GM12875 (cell line): Measurements from ENCODE around the gene CH25H.
"Not testable (repeated sequence)": the region's sequence is repeated elsewhere in the genome, so short reads cannot be mapped to it uniquely, and the experiment has no call there.

Experiments
- H3K4me3 ChIP-seq: one replicate; pipeline ENCODE4 v1.5.1; 2011; ENCODE audit warnings: low read depth, low read length, control low read depth
- TF ChIP-seq, protein P1 (sequence below): IDR thresholded peaks from 2 replicates; pipeline ENCODE4 v1.5.1; 2011; ENCODE audit warnings: low read depth, mild to moderate bottlenecking, control low read depth, inconsistent platforms, low read length, moderate library complexity, borderline replicate concordance; ENCODE audit not compliant: insufficient read depth

Gene CH25H

DNA sequence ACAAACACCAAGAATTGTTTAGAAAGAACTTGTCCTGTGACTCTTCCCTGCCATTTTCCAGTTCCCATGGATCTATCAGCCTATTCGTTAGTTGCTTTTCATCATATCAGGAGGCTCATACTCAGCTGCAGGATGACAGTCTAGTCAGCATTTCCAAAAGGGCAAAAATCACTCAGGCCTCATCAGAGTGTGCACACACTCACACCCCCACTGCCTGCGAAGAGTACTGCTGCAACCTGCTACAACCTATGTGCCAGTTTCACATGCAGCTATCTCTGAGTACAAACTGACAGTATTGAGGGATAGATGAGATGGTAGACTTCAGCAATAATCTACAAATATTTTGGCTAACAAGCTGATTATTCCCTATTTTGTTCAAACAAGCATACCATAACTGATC is 24.2 kb downstream of the CH25H start:
- TF ChIP-seq, protein P1, sequence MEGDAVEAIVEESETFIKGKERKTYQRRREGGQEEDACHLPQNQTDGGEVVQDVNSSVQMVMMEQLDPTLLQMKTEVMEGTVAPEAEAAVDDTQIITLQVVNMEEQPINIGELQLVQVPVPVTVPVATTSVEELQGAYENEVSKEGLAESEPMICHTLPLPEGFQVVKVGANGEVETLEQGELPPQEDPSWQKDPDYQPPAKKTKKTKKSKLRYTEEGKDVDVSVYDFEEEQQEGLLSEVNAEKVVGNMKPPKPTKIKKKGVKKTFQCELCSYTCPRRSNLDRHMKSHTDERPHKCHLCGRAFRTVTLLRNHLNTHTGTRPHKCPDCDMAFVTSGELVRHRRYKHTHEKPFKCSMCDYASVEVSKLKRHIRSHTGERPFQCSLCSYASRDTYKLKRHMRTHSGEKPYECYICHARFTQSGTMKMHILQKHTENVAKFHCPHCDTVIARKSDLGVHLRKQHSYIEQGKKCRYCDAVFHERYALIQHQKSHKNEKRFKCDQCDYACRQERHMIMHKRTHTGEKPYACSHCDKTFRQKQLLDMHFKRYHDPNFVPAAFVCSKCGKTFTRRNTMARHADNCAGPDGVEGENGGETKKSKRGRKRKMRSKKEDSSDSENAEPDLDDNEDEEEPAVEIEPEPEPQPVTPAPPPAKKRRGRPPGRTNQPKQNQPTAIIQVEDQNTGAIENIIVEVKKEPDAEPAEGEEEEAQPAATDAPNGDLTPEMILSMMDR, result no peak

DNA sequence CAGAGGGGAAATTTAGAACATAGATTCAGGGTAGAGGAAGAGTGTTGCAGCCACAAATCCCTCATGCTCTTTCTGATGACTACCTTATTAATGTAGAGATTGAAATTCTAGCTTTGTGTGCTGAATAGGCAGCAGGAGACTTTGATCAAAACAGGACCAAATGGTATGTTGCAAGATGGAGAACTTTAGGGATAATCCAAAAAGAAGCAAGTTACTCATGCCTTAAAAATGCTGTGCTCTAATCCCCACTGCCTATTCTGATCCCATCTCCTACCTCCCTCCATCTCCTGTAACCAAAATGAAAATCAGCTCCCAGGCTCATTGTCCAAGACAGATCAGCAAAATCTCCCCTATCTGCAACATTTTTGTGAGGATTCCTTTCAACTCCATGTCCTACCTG is 31.3 kb downstream of the CH25H start:
- TF ChIP-seq, protein P1, result no peak
- H3K4me3 ChIP-seq, result no peak overlapping the region

More for the DNA sequence above, 24.2 kb downstream of the CH25H start:
- H3K4me3 ChIP-seq, result no peak overlapping the region

DNA sequence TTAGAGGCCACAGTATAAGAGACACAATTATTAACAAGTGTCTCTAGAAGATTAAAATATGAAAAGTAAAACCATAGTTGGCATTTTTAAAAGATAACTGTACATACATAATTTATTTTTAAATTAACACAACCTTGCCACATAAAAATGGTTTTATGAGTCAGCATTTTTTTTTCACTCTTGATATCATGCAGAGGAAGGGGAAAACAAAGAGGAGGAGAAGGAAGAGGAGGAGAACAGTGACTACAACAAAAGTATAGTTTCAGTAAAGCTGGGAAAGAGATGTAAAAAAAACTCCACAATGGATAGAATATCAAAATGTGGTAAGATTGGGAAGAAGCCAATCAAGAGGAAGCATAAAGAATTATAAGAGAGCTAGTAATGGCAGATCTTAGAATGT is 34.0 kb downstream of the CH25H start:
- no peak overlapping the region for H3K4me3 ChIP-seq
- TF ChIP-seq, protein P1, result no peak

DNA sequence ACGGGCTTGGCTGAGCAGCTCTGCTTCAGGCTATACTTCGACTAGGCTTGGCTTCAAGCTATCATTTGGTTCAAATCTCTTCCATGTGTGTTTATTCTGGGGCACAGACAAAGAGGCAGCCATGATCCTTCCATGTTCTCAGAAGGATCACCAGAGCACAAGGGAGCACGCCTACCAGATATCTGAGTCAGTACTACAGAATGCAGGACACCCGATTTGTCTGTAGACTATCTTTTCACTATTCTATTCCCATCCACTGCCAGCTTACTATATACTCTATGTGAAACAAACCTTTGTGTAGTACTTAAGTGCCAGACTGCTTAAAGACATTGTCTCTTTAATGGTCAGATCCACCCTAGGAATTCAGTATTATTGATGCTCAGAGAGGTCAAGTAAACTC is 35.1 kb downstream of the CH25H start:
- TF ChIP-seq, protein P1, result no peak
- no peak overlapping the region for H3K4me3 ChIP-seq

DNA sequence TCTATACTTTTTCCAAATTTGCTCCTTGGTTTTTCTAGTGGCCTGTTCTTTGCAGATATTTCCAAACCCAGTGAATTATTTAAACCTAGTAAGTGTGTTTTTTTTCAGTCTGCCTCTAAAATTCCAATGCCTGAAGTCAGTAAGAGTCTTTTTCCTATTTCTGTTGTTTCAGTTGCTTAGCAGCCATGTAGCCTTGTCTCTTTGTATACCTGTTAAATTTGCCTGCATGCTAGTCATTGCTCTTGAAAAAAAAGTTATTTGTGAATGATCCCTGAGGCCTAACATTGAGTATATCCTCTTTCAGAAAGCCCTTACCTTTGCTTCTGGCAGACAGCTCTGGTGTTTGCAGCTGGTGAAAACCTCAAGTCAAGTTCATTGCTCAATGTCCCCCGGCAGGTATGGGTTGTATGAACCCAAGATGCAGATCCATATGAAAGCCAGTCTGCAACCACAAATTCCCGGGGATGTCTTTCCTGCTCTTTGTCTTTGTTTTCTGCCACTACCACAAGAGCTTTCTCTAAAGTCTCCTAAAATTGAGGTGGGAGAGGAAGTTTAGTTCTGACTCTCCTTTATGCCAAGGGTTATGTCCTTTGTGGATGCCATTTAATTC is 35.7 kb downstream of the CH25H start:
- TF ChIP-seq, protein P1, result no peak
- H3K4me3 ChIP-seq, result no peak overlapping the region

DNA sequence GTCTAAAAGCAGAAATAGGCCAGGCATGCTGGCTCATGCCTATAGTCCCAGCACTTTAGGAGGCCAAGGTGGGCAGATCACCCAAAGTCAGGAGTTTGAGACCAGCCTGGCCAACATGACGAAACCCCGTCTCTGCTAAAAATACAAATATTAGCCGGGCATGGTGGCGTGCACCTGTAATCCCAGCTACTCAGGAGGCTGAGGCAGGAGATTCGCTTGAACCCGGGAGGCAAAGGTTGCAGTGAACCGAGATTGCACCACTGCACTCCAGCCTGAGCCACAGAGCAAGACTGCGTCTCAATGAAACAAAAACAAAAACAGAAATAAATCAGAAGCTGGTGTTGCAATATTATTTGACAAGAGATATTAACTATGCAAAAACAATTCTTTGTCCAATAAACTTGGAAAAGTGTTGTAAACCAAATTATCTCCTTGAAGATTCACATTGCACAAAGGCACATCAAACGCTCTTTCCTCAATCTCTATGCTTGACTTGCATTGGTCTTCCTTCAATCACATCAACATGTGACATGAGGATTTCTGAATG is 38.7 kb downstream of the CH25H start:
- H3K4me3 ChIP-seq, result not testable (repeated sequence)

DNA sequence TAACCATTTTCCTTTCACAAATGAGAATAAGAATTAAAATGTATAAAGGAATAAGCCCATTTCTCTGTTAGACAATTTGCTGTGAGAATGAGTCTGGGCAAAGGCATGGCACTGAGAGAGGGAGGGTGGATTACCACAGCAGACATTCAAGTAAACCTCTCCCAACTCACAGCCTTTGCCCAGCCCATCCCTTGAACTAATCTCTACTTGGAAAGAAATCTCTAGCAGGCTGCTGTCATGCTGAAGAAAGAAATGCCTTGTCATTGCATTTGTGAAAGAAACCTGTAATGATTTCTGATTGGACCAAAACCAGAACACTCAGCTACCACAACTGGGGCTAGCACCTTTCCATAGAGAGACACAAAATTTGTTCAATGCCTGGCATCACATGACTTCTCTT is 39.2 kb downstream of the CH25H start:
- no peak overlapping the region for H3K4me3 ChIP-seq
- TF ChIP-seq, protein P1, result no peak
